Measurements from ENCODE around the gene SLC8A1. TPM values are rescaled to one million over a fixed set of nuclear protein-coding genes. Genes with fewer than 3 reads are reported as not detected.
A peak's percentile ranks its signal among the peaks of the same experiment; 100 is the strongest.

The SLC8A1 gene
- total RNA-seq, 1 experiment from 2014 or later, result not detected

- DNase-seq, result no peak
- Histone ChIP-seq H3K9me2 (replicated peaks; ENCODE audit: insufficient read depth, low read length) (no peaks in the 10 kb centered on the region), H3K9ac (ENCODE audit: low read length) (no peak overlapping the region), H3K4me2 (ENCODE audit: low read depth, low read length, poor library complexity, severe bottlenecking) (no peak overlapping the region), H3K27me3 (ENCODE audit: low read length) (no peaks in the 10 kb centered on the region), H3K4me1 (ENCODE audit: low read length) (peaks cover 5% of the 10 kb centered on the region), H3K27ac (ENCODE audit: low read length) (no peak overlapping the region), H4K20me1 (ENCODE audit: insufficient read depth, low read depth, low read length) (no peaks in the 10 kb centered on the region), H3K36me3 (ENCODE audit: insufficient read depth, low read length) (no peaks in the 10 kb centered on the region), H3K79me2 (ENCODE audit: low read length) (no peaks in the 10 kb centered on the region), H3K9me3 (ENCODE audit: low read length) (no peaks in the 10 kb centered on the region), H2AFZ (ENCODE audit: low read length) (no peak overlapping the region), H3K4me3 (ENCODE audit: low read length) (no peak overlapping the region)
These were observed 203.6 kb downstream of the SLC8A1 start for GRCh38 chr2:40248294-40248693.

GRCh38 chr2:40244675-40245074, 207.2 kb downstream of the SLC8A1 start:
- peak; percentile 78 for DNase-seq
- Histone ChIP-seq H3K36me3 (ENCODE audit: insufficient read depth, low read length) (no peaks in the 10 kb centered on the region), H3K27me3 (ENCODE audit: low read length) (no peaks in the 10 kb centered on the region), H3K9me3 (ENCODE audit: low read length) (no peaks in the 10 kb centered on the region), H4K20me1 (ENCODE audit: insufficient read depth, low read depth, low read length) (no peaks in the 10 kb centered on the region), H3K9me2 (replicated peaks; ENCODE audit: insufficient read depth, low read length) (no peaks in the 10 kb centered on the region), H3K4me1 (ENCODE audit: low read length) (peaks cover 5% of the 10 kb centered on the region), H3K79me2 (ENCODE audit: low read length) (no peaks in the 10 kb centered on the region), H3K4me3 (ENCODE audit: low read length) (no peak overlapping the region), H3K9ac (ENCODE audit: low read length) (no peak overlapping the region), H3K4me2 (ENCODE audit: low read depth, low read length, poor library complexity, severe bottlenecking) (no peak overlapping the region), H2AFZ (ENCODE audit: low read length) (no peak overlapping the region), H3K27ac (ENCODE audit: low read length) (no peak overlapping the region)

GRCh38 chr2:40244251-40244650, 207.6 kb downstream of the SLC8A1 start:
- peaks cover under 1% of the 10 kb centered on the region for H3K4me1 ChIP-seq (ENCODE audit: low read length)
- DNase-seq, result no peak
- no peak overlapping the region for H3K9ac ChIP-seq (ENCODE audit: low read length)
- H3K9me3 ChIP-seq (ENCODE audit: low read length), result no peaks in the 10 kb centered on the region
- H3K9me2 ChIP-seq (replicated peaks; ENCODE audit: insufficient read depth, low read length), result no peaks in the 10 kb centered on the region
- no peak overlapping the region for H3K4me2 ChIP-seq (ENCODE audit: low read depth, low read length, poor library complexity, severe bottlenecking)
- H2AFZ ChIP-seq (ENCODE audit: low read length), result no peak overlapping the region
- no peaks in the 10 kb centered on the region for H3K36me3 ChIP-seq (ENCODE audit: insufficient read depth, low read length)
- no peak overlapping the region for H3K4me3 ChIP-seq (ENCODE audit: low read length)
- no peak overlapping the region for H3K27ac ChIP-seq (ENCODE audit: low read length)
- H3K27me3 ChIP-seq (ENCODE audit: low read length), result no peaks in the 10 kb centered on the region
- H3K79me2 ChIP-seq (ENCODE audit: low read length), result no peaks in the 10 kb centered on the region
- no peaks in the 10 kb centered on the region for H4K20me1 ChIP-seq (ENCODE audit: insufficient read depth, low read depth, low read length)

GRCh38 chr2:40243581-40244187, 208.2 kb downstream of the SLC8A1 start:
- Histone ChIP-seq H3K4me2 (ENCODE audit: low read depth, low read length, poor library complexity, severe bottlenecking) (no peak overlapping the region), H4K20me1 (ENCODE audit: insufficient read depth, low read depth, low read length) (no peaks in the 10 kb centered on the region), H3K9me3 (ENCODE audit: low read length) (no peaks in the 10 kb centered on the region)

GRCh38 chr2:40242315-40242714, 209.6 kb downstream of the SLC8A1 start:
- Histone ChIP-seq H3K9me2 (replicated peaks; ENCODE audit: insufficient read depth, low read length) (no peaks in the 10 kb centered on the region), H3K79me2 (ENCODE audit: low read length) (no peaks in the 10 kb centered on the region), H3K36me3 (ENCODE audit: insufficient read depth, low read length) (no peaks in the 10 kb centered on the region), H3K27me3 (ENCODE audit: low read length) (no peaks in the 10 kb centered on the region), H3K4me1 (ENCODE audit: low read length) (no peaks in the 10 kb centered on the region), H4K20me1 (ENCODE audit: insufficient read depth, low read depth, low read length) (no peaks in the 10 kb centered on the region), H3K27ac (ENCODE audit: low read length) (no peak overlapping the region), H3K4me3 (ENCODE audit: low read length) (no peak overlapping the region), H2AFZ (ENCODE audit: low read length) (no peak overlapping the region), H3K4me2 (ENCODE audit: low read depth, low read length, poor library complexity, severe bottlenecking) (no peak overlapping the region), H3K9ac (ENCODE audit: low read length) (no peak overlapping the region), H3K9me3 (ENCODE audit: low read length) (no peaks in the 10 kb centered on the region)
- no peak for DNase-seq

More at GRCh38 chr2:40243581-40244187, 208.2 kb downstream of the SLC8A1 start:
- H3K9ac ChIP-seq (ENCODE audit: low read length), result no peak overlapping the region
- H3K9me2 ChIP-seq (replicated peaks; ENCODE audit: insufficient read depth, low read length), result no peaks in the 10 kb centered on the region
- H3K4me1 ChIP-seq (ENCODE audit: low read length), result no peaks in the 10 kb centered on the region
- no peak for DNase-seq
- no peaks in the 10 kb centered on the region for H3K27me3 ChIP-seq (ENCODE audit: low read length)
- H3K4me3 ChIP-seq (ENCODE audit: low read length), result no peak overlapping the region
- no peaks in the 10 kb centered on the region for H3K79me2 ChIP-seq (ENCODE audit: low read length)
- H3K27ac ChIP-seq (ENCODE audit: low read length), result no peak overlapping the region
- no peak overlapping the region for H2AFZ ChIP-seq (ENCODE audit: low read length)
- no peaks in the 10 kb centered on the region for H3K36me3 ChIP-seq (ENCODE audit: insufficient read depth, low read length)

GRCh38 chr2:40240070-40240469, 211.8 kb downstream of the SLC8A1 start:
- H3K27me3 ChIP-seq (ENCODE audit: low read length), result no peaks in the 10 kb centered on the region
- H3K36me3 ChIP-seq (ENCODE audit: insufficient read depth, low read length), result no peaks in the 10 kb centered on the region
- no peaks in the 10 kb centered on the region for H3K9me3 ChIP-seq (ENCODE audit: low read length)
- H3K9me2 ChIP-seq (replicated peaks; ENCODE audit: insufficient read depth, low read length), result no peaks in the 10 kb centered on the region
- no peaks in the 10 kb centered on the region for H4K20me1 ChIP-seq (ENCODE audit: insufficient read depth, low read depth, low read length)
- no peaks in the 10 kb centered on the region for H3K4me1 ChIP-seq (ENCODE audit: low read length)
- H3K9ac ChIP-seq (ENCODE audit: low read length), result no peak overlapping the region
- H3K27ac ChIP-seq (ENCODE audit: low read length), result no peak overlapping the region
- H3K79me2 ChIP-seq (ENCODE audit: low read length), result no peaks in the 10 kb centered on the region
- no peak overlapping the region for H3K4me3 ChIP-seq (ENCODE audit: low read length)
- H3K4me2 ChIP-seq (ENCODE audit: low read depth, low read length, poor library complexity, severe bottlenecking), result no peak overlapping the region
- no peak overlapping the region for H2AFZ ChIP-seq (ENCODE audit: low read length)
- no peak for DNase-seq

GRCh38 chr2:40230707-40231432, 221.0 kb downstream of the SLC8A1 start:
- H2AFZ ChIP-seq (ENCODE audit: low read length), result no peak overlapping the region
- H3K27ac ChIP-seq (ENCODE audit: low read length), result no peak overlapping the region
- no peak for DNase-seq
- H3K4me3 ChIP-seq (ENCODE audit: low read length), result no peak overlapping the region
- no peaks in the 10 kb centered on the region for H4K20me1 ChIP-seq (ENCODE audit: insufficient read depth, low read depth, low read length)
- no peak overlapping the region for H3K9ac ChIP-seq (ENCODE audit: low read length)
- H3K4me2 ChIP-seq (ENCODE audit: low read depth, low read length, poor library complexity, severe bottlenecking), result no peak overlapping the region
- no peaks in the 10 kb centered on the region for H3K79me2 ChIP-seq (ENCODE audit: low read length)
- H3K27me3 ChIP-seq (ENCODE audit: low read length), result no peaks in the 10 kb centered on the region
- H3K9me3 ChIP-seq (ENCODE audit: low read length), result no peaks in the 10 kb centered on the region
- H3K9me2 ChIP-seq (replicated peaks; ENCODE audit: insufficient read depth, low read length), result no peaks in the 10 kb centered on the region
- H3K36me3 ChIP-seq (ENCODE audit: insufficient read depth, low read length), result no peaks in the 10 kb centered on the region
- no peaks in the 10 kb centered on the region for H3K4me1 ChIP-seq (ENCODE audit: low read length)

GRCh38 chr2:40230186-40230585, 221.7 kb downstream of the SLC8A1 start:
- Histone ChIP-seq H3K27ac (ENCODE audit: low read length) (no peak overlapping the region), H3K9me3 (ENCODE audit: low read length) (no peaks in the 10 kb centered on the region)

More at GRCh38 chr2:40230186-40230585, 221.7 kb downstream of the SLC8A1 start:
- no peak for DNase-seq
- Histone ChIP-seq H3K4me3 (ENCODE audit: low read length) (no peak overlapping the region), H3K4me1 (ENCODE audit: low read length) (no peaks in the 10 kb centered on the region), H3K27me3 (ENCODE audit: low read length) (no peaks in the 10 kb centered on the region), H3K36me3 (ENCODE audit: insufficient read depth, low read length) (no peaks in the 10 kb centered on the region), H4K20me1 (ENCODE audit: insufficient read depth, low read depth, low read length) (no peaks in the 10 kb centered on the region), H2AFZ (ENCODE audit: low read length) (no peak overlapping the region), H3K4me2 (ENCODE audit: low read depth, low read length, poor library complexity, severe bottlenecking) (no peak overlapping the region), H3K79me2 (ENCODE audit: low read length) (no peaks in the 10 kb centered on the region), H3K9me2 (replicated peaks; ENCODE audit: insufficient read depth, low read length) (no peaks in the 10 kb centered on the region), H3K9ac (ENCODE audit: low read length) (no peak overlapping the region)
